MM.1S (cell line): ENCODE results near the gene NAPG.
"Not testable (repeated sequence)": the region's sequence is repeated elsewhere in the genome, so short reads cannot be mapped to it uniquely, and the experiment has no call there.

Experiments
- DNase-seq: peaks from one replicate; pipeline ENCODE4 v3.0.0-alpha.2; 2015
- H2AFZ ChIP-seq: fragments of 300-600 bp; sonication (generic); 2 replicates; pipeline ENCODE4 v1.6.0; 2016; ENCODE audit warnings: antibody characterized with exemption, low read length
- H3F3A ChIP-seq: fragments of 300-600 bp; sonication (generic); 2 replicates; pipeline ENCODE4 v1.6.1; 2016; ENCODE audit warnings: mild to moderate bottlenecking, antibody characterized with exemption, low read length, moderate library complexity, mixed read lengths; ENCODE audit not compliant: insufficient read depth
- H3K27ac ChIP-seq: fragments of 300-600 bp; sonication (generic); 2 replicates; pipeline ENCODE4 v1.5.1; 2016; ENCODE audit warnings: mild to moderate bottlenecking, low read length
- H3K27me3 ChIP-seq: fragments of 300-600 bp; sonication (generic); replicated peaks from 2 replicates; pipeline ENCODE4 v1.6.0; 2016; ENCODE audit warnings: low read length; ENCODE audit not compliant: insufficient read depth
- H3K36me3 ChIP-seq: fragments of 300-600 bp; sonication (generic); replicated peaks from 2 replicates; pipeline ENCODE4 v1.6.1; 2016; ENCODE audit warnings: mild to moderate bottlenecking, low read length, mixed read lengths; ENCODE audit not compliant: insufficient read depth
- H3K4me1 ChIP-seq: fragments of 300-600 bp; sonication (generic); 2 replicates; pipeline ENCODE4 v1.6.1; 2016; ENCODE audit warnings: low read length, mixed read lengths
- H3K4me2 ChIP-seq: fragments of 300-600 bp; sonication (generic); 2 replicates; pipeline ENCODE4 v1.6.0; 2016; ENCODE audit warnings: low read depth, low read length
- H3K4me3 ChIP-seq: fragments of 300-600 bp; sonication (generic); 2 replicates; pipeline ENCODE4 v1.5.1; 2016; ENCODE audit warnings: low read length, mixed read lengths
- H3K79me2 ChIP-seq: fragments of 300-600 bp; sonication (generic); 2 replicates; pipeline ENCODE4 v1.6.1; 2016; ENCODE audit warnings: mixed run types, low read length, mixed read lengths
- H3K9ac ChIP-seq: fragments of 300-600 bp; sonication (generic); 2 replicates; pipeline ENCODE4 v1.6.1; 2016; ENCODE audit warnings: low read length, mixed read lengths
- H3K9me2 ChIP-seq: fragments of 300-600 bp; sonication (generic); replicated peaks from 2 replicates; pipeline ENCODE4 v1.6.1; 2016; ENCODE audit warnings: mild to moderate bottlenecking, low read length, mixed read lengths; ENCODE audit not compliant: insufficient read depth
- H3K9me3 ChIP-seq: fragments of 300-600 bp; sonication (generic); replicated peaks from 2 replicates; pipeline ENCODE4 v1.6.1; 2016; ENCODE audit warnings: mild to moderate bottlenecking, low read length, mixed read lengths; ENCODE audit not compliant: insufficient read depth
- H4K20me1 ChIP-seq: fragments of 300-600 bp; sonication (generic); 2 replicates; pipeline ENCODE4 v1.6.1; 2016; ENCODE audit warnings: mild to moderate bottlenecking, low read length, moderate library complexity, mixed read lengths; ENCODE audit not compliant: insufficient read depth
- EZH2 ChIP-seq: fragments of 300-600 bp; sonication (generic); optimal IDR thresholded peaks from 2 replicates; pipeline ENCODE3; 2017; ENCODE audit warnings: low read depth, mild to moderate bottlenecking, antibody characterized with exemption, low read length, mixed read lengths
- EZH2phosphoT487 ChIP-seq: fragments of 300-600 bp; sonication (generic); IDR thresholded peaks from 2 replicates; pipeline ENCODE4 v1.6.1; 2018; ENCODE audit warnings: antibody characterized with exemption, low read length
- TF ChIP-seq, protein P1 (sequence below): fragments of 300-600 bp; sonication (generic); IDR thresholded peaks from 2 replicates; pipeline ENCODE4 v1.5.1; 2016; ENCODE audit warnings: antibody characterized with exemption, low read length, mixed read lengths

The NAPG gene

GRCh38 chr18:10500038-10500437, 25.8 kb upstream of the NAPG start:
- no peak overlapping the region for H3K9ac ChIP-seq
- no peaks in the 10 kb centered on the region for H4K20me1 ChIP-seq
- H2AFZ ChIP-seq, result no peak overlapping the region
- no peaks in the 10 kb centered on the region for H3K79me2 ChIP-seq
- H3K27me3 ChIP-seq, result no peaks in the 10 kb centered on the region
- H3K36me3 ChIP-seq, result no peaks in the 10 kb centered on the region
- no peaks in the 10 kb centered on the region for H3K9me3 ChIP-seq
- H3F3A ChIP-seq, result no peaks in the 10 kb centered on the region
- TF ChIP-seq, protein P1, sequence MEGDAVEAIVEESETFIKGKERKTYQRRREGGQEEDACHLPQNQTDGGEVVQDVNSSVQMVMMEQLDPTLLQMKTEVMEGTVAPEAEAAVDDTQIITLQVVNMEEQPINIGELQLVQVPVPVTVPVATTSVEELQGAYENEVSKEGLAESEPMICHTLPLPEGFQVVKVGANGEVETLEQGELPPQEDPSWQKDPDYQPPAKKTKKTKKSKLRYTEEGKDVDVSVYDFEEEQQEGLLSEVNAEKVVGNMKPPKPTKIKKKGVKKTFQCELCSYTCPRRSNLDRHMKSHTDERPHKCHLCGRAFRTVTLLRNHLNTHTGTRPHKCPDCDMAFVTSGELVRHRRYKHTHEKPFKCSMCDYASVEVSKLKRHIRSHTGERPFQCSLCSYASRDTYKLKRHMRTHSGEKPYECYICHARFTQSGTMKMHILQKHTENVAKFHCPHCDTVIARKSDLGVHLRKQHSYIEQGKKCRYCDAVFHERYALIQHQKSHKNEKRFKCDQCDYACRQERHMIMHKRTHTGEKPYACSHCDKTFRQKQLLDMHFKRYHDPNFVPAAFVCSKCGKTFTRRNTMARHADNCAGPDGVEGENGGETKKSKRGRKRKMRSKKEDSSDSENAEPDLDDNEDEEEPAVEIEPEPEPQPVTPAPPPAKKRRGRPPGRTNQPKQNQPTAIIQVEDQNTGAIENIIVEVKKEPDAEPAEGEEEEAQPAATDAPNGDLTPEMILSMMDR, result no peak
- TF ChIP-seq EZH2 (no peak), EZH2phosphoT487 (no peak)
- H3K9me2 ChIP-seq, result no peaks in the 10 kb centered on the region
- DNase-seq, result no peak
- no peak overlapping the region for H3K4me3 ChIP-seq
- H3K4me2 ChIP-seq, result no peak overlapping the region
- H3K27ac ChIP-seq, result no peak overlapping the region
- H3K4me1 ChIP-seq, result no peaks in the 10 kb centered on the region

- H4K20me1 ChIP-seq, result no peaks in the 10 kb centered on the region
- no peak overlapping the region for H3K4me2 ChIP-seq
- H3K27me3 ChIP-seq, result no peaks in the 10 kb centered on the region
- no peaks in the 10 kb centered on the region for H3K79me2 ChIP-seq
- no peak overlapping the region for H3K27ac ChIP-seq
- H3K9me2 ChIP-seq, result no peaks in the 10 kb centered on the region
- no peaks in the 10 kb centered on the region for H3K4me1 ChIP-seq
- H3K36me3 ChIP-seq, result no peaks in the 10 kb centered on the region
- no peak overlapping the region for H3K4me3 ChIP-seq
- no peak overlapping the region for H3K9ac ChIP-seq
- no peaks in the 10 kb centered on the region for H3F3A ChIP-seq
- TF ChIP-seq, protein P1, result no peak
- no peak for TF ChIP-seq EZH2
- TF ChIP-seq EZH2phosphoT487, result no peak
- no peak for DNase-seq
- H3K9me3 ChIP-seq, result no peaks in the 10 kb centered on the region
- H2AFZ ChIP-seq, result no peak overlapping the region
These were observed 21.1 kb upstream of the NAPG start for GRCh38 chr18:10504723-10505122.

- not testable (repeated sequence) for H3K27ac ChIP-seq, H3K27me3 ChIP-seq, H3K4me2 ChIP-seq, H3K9ac ChIP-seq, H3F3A ChIP-seq, H3K9me2 ChIP-seq, DNase-seq, H4K20me1 ChIP-seq, H3K9me3 ChIP-seq, H3K4me3 ChIP-seq, H2AFZ ChIP-seq, H3K4me1 ChIP-seq, H3K79me2 ChIP-seq, H3K36me3 ChIP-seq
These were observed 19.9 kb upstream of the NAPG start for GRCh38 chr18:10505892-10506291.

DNA sequence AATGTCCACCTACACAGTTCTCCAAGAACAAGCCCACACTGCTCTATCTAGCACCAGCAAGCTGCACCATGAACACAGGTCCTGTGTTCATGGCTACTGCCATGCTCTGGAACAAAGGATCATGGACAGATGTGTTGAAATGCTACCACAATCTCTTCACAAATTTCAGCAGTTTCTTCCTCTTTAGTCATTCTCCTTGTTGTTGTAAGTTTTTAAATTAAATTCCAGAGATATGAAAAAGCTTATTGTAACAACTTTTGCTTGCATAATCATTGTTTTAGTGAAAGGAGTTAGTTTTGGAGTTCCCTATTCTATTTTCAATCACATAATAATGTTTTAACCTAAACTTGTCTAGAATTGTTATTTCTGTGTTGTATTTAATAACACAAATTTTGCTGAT, 17.2 kb upstream of the NAPG start:
- no peak for DNase-seq
- H3K27ac ChIP-seq, result no peak overlapping the region
- H4K20me1 ChIP-seq, result no peaks in the 10 kb centered on the region
- no peaks in the 10 kb centered on the region for H3K79me2 ChIP-seq
- H2AFZ ChIP-seq, result no peak overlapping the region
- H3K36me3 ChIP-seq, result no peaks in the 10 kb centered on the region
- H3K27me3 ChIP-seq, result no peaks in the 10 kb centered on the region
- no peaks in the 10 kb centered on the region for H3F3A ChIP-seq
- no peaks in the 10 kb centered on the region for H3K9me2 ChIP-seq
- H3K9me3 ChIP-seq, result no peaks in the 10 kb centered on the region
- no peak overlapping the region for H3K4me3 ChIP-seq
- no peak overlapping the region for H3K9ac ChIP-seq
- TF ChIP-seq, protein P1, result no peak
- no peak for TF ChIP-seq EZH2phosphoT487
- no peak for TF ChIP-seq EZH2
- no peak overlapping the region for H3K4me2 ChIP-seq
- H3K4me1 ChIP-seq, result no peaks in the 10 kb centered on the region
